ENCODE measurements around the gene BSPRY. TPM values are rescaled to one million over a fixed set of nuclear protein-coding genes. Genes with fewer than 3 reads are reported as not detected.

Gene BSPRY
- total RNA-seq, 3 donors from 2014 or later (not counting 1 experiment from before 2014, with no cell fraction given) = 3.3 to 5.5 (median 4.3) TPM

- Histone ChIP-seq H3K27me3 (ENCODE audit: control insufficient read depth, insufficient read depth, low read length) (no peaks in the 10 kb centered on the region), H3K9me3 (ENCODE audit: control insufficient read depth, insufficient read depth, low read length) (no peaks in the 10 kb centered on the region), H3K4me1 (ENCODE audit: control insufficient read depth, insufficient read depth, low read length) (no peaks in the 10 kb centered on the region), H3K27ac (ENCODE audit: low read length) (no peak within 1 kb of the TSS), H3K4me3 (ENCODE audit: low read length) (no peak within 1 kb of the TSS), H3K36me3 (ENCODE audit: control insufficient read depth, insufficient read depth, low read length) (no peaks in the 10 kb centered on the region)
- ATAC-seq = no peak
- no peaks in the 10 kb centered on the region for H3K4me1 Mint-ChIP-seq
- no peak within 1 kb of the TSS for H3K4me3 Mint-ChIP-seq
- TF ChIP-seq CTCF (IDR thresholded peaks at IDR 0.05) = no peak
- H3K36me3 Mint-ChIP-seq = no peaks in the 10 kb centered on the region
- no peak within 1 kb of the TSS for H3K27ac Mint-ChIP-seq
- no peaks in the 10 kb centered on the region for H3K9me3 Mint-ChIP-seq
- DNase-seq = no peak
- H3K27me3 Mint-ChIP-seq (ENCODE audit: low read depth in 2 of 2) = peaks cover 9 to 26% of the 10 kb centered on the region in 2 donors
- intact Hi-C loops (cut with micrococcal nuclease) = no loop called here
- WGBS (ENCODE audit: insufficient coverage) = 93% methylated on average over 25 of the region's 25 CpGs
These were observed 46.4 kb upstream of the BSPRY start, which contains the start of gene RNF183 for GRCh38 chr9:113302792-113303418. Gene RNF183, minus strand, starts transcription at chr9:113303376. Its CDS starts 5,192 bp downstream, at chr9:113298184.

GRCh38 chr9:113306566-113306965 is 42.8 kb upstream of the BSPRY start:
- Histone ChIP-seq H3K9me3 (ENCODE audit: control insufficient read depth, insufficient read depth, low read length) (no peaks in the 10 kb centered on the region), H3K36me3 (ENCODE audit: control insufficient read depth, insufficient read depth, low read length) (no peaks in the 10 kb centered on the region), H3K27ac (ENCODE audit: low read length) (no peak overlapping the region), H3K27me3 (ENCODE audit: control insufficient read depth, insufficient read depth, low read length) (no peaks in the 10 kb centered on the region), H3K4me3 (ENCODE audit: low read length) (no peak overlapping the region), H3K4me1 (ENCODE audit: control insufficient read depth, insufficient read depth, low read length) (no peaks in the 10 kb centered on the region)
- no peak overlapping the region for H3K4me3 Mint-ChIP-seq
- no peaks in the 10 kb centered on the region for H3K9me3 Mint-ChIP-seq
- intact Hi-C loops (cut with micrococcal nuclease) = no loop called here
- ATAC-seq (no peak), DNase-seq (no peak)
- TF ChIP-seq CTCF (IDR thresholded peaks at IDR 0.05) = no peak
- no peaks in the 10 kb centered on the region for H3K36me3 Mint-ChIP-seq
- peaks cover 5 to 7% of the 10 kb centered on the region in 2 donors for H3K27me3 Mint-ChIP-seq (ENCODE audit: low read depth in 2 of 2)
- no CpG with 5 or more reads among the region's 1 CpG for WGBS (ENCODE audit: insufficient coverage)
- H3K27ac Mint-ChIP-seq = no peak overlapping the region
- no peaks in the 10 kb centered on the region for H3K4me1 Mint-ChIP-seq

- H3K36me3 Mint-ChIP-seq = no peaks in the 10 kb centered on the region
- WGBS (ENCODE audit: insufficient coverage) = 80% methylated on average over 8 of the region's 8 CpGs
- H3K9me3 ChIP-seq (ENCODE audit: control insufficient read depth, insufficient read depth, low read length) = no peaks in the 10 kb centered on the region
- peaks cover 1 to 2% of the 10 kb centered on the region in 2 donors for H3K27me3 Mint-ChIP-seq (ENCODE audit: low read depth in 2 of 2)
- DNase-seq (no peak), ATAC-seq (no peak)
- no peaks in the 10 kb centered on the region for H3K4me1 Mint-ChIP-seq
- intact Hi-C loops (cut with micrococcal nuclease) = no loop called here
- no peak overlapping the region for H3K27ac Mint-ChIP-seq
- no peak overlapping the region for H3K27ac ChIP-seq (ENCODE audit: low read length)
- no peaks in the 10 kb centered on the region for H3K9me3 Mint-ChIP-seq
- no peaks in the 10 kb centered on the region for H3K27me3 ChIP-seq (ENCODE audit: control insufficient read depth, insufficient read depth, low read length)
- H3K4me3 ChIP-seq (ENCODE audit: low read length) = no peak overlapping the region
- H3K36me3 ChIP-seq (ENCODE audit: control insufficient read depth, insufficient read depth, low read length) = no peaks in the 10 kb centered on the region
- no peak for TF ChIP-seq CTCF (IDR thresholded peaks at IDR 0.05)
- no peak overlapping the region for H3K4me3 Mint-ChIP-seq
- no peaks in the 10 kb centered on the region for H3K4me1 ChIP-seq (ENCODE audit: control insufficient read depth, insufficient read depth, low read length)
These were observed 41.9 kb upstream of the BSPRY start for GRCh38 chr9:113307396-113307975.

All from natural killer cell (primary cell).